ENCODE results near the gene LAMA5.

LAMA5 gene

GRCh38 chr20:62326559-62326958, 40.6 kb downstream of the LAMA5 start:
- no peak for DNase-seq (ENCODE audit: low read depth)

GRCh38 chr20:62325172-62325905, 41.8 kb downstream of the LAMA5 start:
- DNase-seq (ENCODE audit: low read depth) = no peak

- no peak for DNase-seq (ENCODE audit: low read depth)
Measured at GRCh38 chr20:62323980-62324906, 42.9 kb downstream of the LAMA5 start.

GRCh38 chr20:62323146-62323979, 43.7 kb downstream of the LAMA5 start:
- no peak for DNase-seq (ENCODE audit: low read depth)

- no peak for DNase-seq (ENCODE audit: low read depth)
Measured at GRCh38 chr20:62322492-62323041, 44.5 kb downstream of the LAMA5 start.

- no peak for DNase-seq (ENCODE audit: low read depth)
Measured at GRCh38 chr20:62321975-62322374, 45.1 kb downstream of the LAMA5 start.

- peak; percentile 26 for DNase-seq (ENCODE audit: low read depth)
Measured at GRCh38 chr20:62321521-62321948, 45.6 kb downstream of the LAMA5 start.

GRCh38 chr20:62320581-62321354, 46.3 kb downstream of the LAMA5 start:
- peak; percentile 21 for DNase-seq (ENCODE audit: low read depth)

- DNase-seq (ENCODE audit: low read depth) = no peak
Measured at GRCh38 chr20:62319346-62319909, 47.7 kb downstream of the LAMA5 start.

GRCh38 chr20:62318400-62319345, 48.4 kb downstream of the LAMA5 start:
- no peak for DNase-seq (ENCODE audit: low read depth)

GRCh38 chr20:62317167-62317655, 49.9 kb downstream of the LAMA5 start:
- DNase-seq (ENCODE audit: low read depth) = no peak

- DNase-seq (ENCODE audit: low read depth) = no peak
Measured at GRCh38 chr20:62316331-62317166, 50.6 kb downstream of the LAMA5 start.

- DNase-seq (ENCODE audit: low read depth) = no peak
Measured at GRCh38 chr20:62315773-62316172, 51.3 kb downstream of the LAMA5 start.

- DNase-seq (ENCODE audit: low read depth) = no peak
Measured at GRCh38 chr20:62314711-62315302, 52.3 kb downstream of the LAMA5 start.

GRCh38 chr20:62314339-62314638, 52.8 kb downstream of the LAMA5 start:
- no peak for DNase-seq (ENCODE audit: low read depth)

- DNase-seq (ENCODE audit: low read depth) = no peak
Measured at GRCh38 chr20:62313460-62314338, 53.4 kb downstream of the LAMA5 start.

GRCh38 chr20:62313021-62313420, 54.1 kb downstream of the LAMA5 start:
- no peak for DNase-seq (ENCODE audit: low read depth)

Measured in activated T-cell treated with anti-CD3 and anti-CD28 coated beads for 48 hours (primary cell).